Mesothelial cell of epicardium (in vitro differentiated cells): ENCODE data around the gene AGXT. TPM values are rescaled to one million over a fixed set of nuclear protein-coding genes. Genes with fewer than 3 reads are reported as not detected.
A peak's percentile ranks its signal among the peaks of the same experiment; 100 is the strongest.

Experiments used
- DNase-seq, 2 experiments: peaks; one replicate each; pipeline ENCODE4 v3.0.0; 2021; ENCODE audit warnings: low spot score in 2 of 2; ENCODE audit not compliant: unreplicated experiment in 2 of 2
- H3K27ac Mint-ChIP-seq: 2 replicates; pipeline ENCODE4 v1.8.0; 2021; ENCODE audit warnings: mixed read lengths
- H3K27me3 Mint-ChIP-seq: 2 replicates; pipeline ENCODE4 v1.8.0; 2021; ENCODE audit warnings: low read depth, mixed read lengths
- H3K36me3 Mint-ChIP-seq: 2 replicates; pipeline ENCODE4 v1.8.0; 2021; ENCODE audit warnings: mixed read lengths
- H3K4me1 Mint-ChIP-seq: 2 replicates; pipeline ENCODE4 v1.8.0; 2021; ENCODE audit warnings: mixed read lengths
- H3K4me3 Mint-ChIP-seq: 2 replicates; pipeline ENCODE4 v1.8.0; 2021; ENCODE audit warnings: mild to moderate bottlenecking, moderate library complexity, mixed read lengths
- H3K9me3 Mint-ChIP-seq: 2 replicates; pipeline ENCODE4 v1.8.0; 2021; ENCODE audit warnings: mixed read lengths
- CTCF ChIP-seq: fragments of 200-600 bp; sonication (generic); IDR thresholded peaks from one replicate; pipeline ENCODE4 v1.5.0; 2021; ENCODE audit warnings: antibody characterized with exemption; ENCODE audit not compliant: unreplicated experiment
- total RNA-seq: library from RNA; stranded (reverse); gene quantifications from 3 replicates; pipeline ENCODE4 v1.2.1, GENCODE V29; 2021

The AGXT gene
- total RNA-seq, 1 donor from 2014 or later, result not detected

DNA sequence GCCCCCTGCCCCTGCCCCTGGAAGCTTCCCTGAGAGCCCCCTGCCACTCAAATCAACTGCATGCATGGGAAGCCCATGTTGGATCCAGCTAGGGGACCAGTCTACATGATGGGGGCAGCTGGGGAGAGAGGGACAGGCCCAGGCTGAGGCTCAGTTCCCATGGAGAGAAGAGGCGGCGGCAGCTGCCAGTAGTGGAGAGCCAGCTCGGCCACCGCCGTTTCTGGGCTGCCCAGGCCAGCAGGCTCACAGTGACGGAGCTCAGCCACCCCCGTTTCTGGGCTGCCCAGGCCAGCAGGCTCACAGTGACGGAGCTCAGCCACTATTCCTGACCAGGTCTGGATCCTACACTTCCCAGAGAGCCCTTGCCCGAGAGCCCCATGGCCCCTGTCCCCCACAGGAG lies 23.7 kb downstream of the AGXT start:
- Mint-ChIP-seq H3K36me3 (no peaks in the 10 kb centered on the region), H3K27ac (no peak overlapping the region), H3K9me3 (no peaks in the 10 kb centered on the region), H3K27me3 (no peaks in the 10 kb centered on the region), H3K4me1 (peaks cover 15% of the 10 kb centered on the region), H3K4me3 (no peak overlapping the region)
- DNase-seq, result no peak
- TF ChIP-seq CTCF, result no peak

- no peak for DNase-seq
- no peaks in the 10 kb centered on the region for H3K27me3 Mint-ChIP-seq
- H3K9me3 Mint-ChIP-seq, result no peaks in the 10 kb centered on the region
- no peaks in the 10 kb centered on the region for H3K36me3 Mint-ChIP-seq
- no peak for TF ChIP-seq CTCF
- H3K27ac Mint-ChIP-seq, result no peak overlapping the region
- peaks cover 21% of the 10 kb centered on the region for H3K4me1 Mint-ChIP-seq
- no peak overlapping the region for H3K4me3 Mint-ChIP-seq
These were observed 24.3 kb downstream of the AGXT start for GRCh38 chr2:240892925-240893324.

DNA sequence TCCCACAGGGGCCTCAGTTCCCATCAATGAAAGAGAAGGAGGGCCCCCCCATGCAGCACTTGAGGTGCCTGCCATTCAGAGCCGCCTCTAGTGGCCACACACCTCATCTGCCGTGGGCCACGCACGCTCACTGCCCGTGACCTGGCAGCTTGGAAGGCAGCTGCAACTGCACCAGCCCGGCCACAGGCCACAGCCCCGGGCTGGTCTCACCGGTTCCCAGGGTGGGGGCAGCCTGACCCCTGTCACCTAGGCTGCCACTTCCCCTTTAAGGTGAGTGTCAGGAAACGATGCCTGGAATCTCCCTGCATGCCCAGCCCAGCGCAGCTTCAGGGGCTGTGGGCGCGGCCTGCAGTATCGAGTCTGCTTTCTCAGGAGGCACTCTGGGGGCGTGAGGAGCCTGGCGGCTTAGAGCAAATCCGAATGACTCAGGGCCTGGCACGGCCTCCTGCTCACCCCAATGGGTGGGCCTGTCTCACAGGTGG lies 24.8 kb downstream of the AGXT start:
- Mint-ChIP-seq H3K9me3 (no peaks in the 10 kb centered on the region), H3K36me3 (no peaks in the 10 kb centered on the region), H3K27me3 (no peaks in the 10 kb centered on the region), H3K4me3 (peak overlapping the region; percentile 49), H3K4me1 (peaks cover 22% of the 10 kb centered on the region), H3K27ac (peak overlapping the region; percentile 92)
- no peak for TF ChIP-seq CTCF
- peak in 1 of 2 experiments; percentile 73 for DNase-seq

- Mint-ChIP-seq H3K27ac (peak overlapping the region; percentile 92), H3K4me3 (no peak overlapping the region), H3K9me3 (no peaks in the 10 kb centered on the region), H3K4me1 (peaks cover 24% of the 10 kb centered on the region), H3K36me3 (no peaks in the 10 kb centered on the region), H3K27me3 (no peaks in the 10 kb centered on the region)
- TF ChIP-seq CTCF, result no peak
- no peak for DNase-seq
These were observed 25.4 kb downstream of the AGXT start for GRCh38 chr2:240894006-240894405.

GRCh38 chr2:240894836-240895558 lies 26.4 kb downstream of the AGXT start:
- Mint-ChIP-seq H3K36me3 (no peaks in the 10 kb centered on the region), H3K27ac (peak overlapping the region; percentile 47)

More at GRCh38 chr2:240894836-240895558, 26.4 kb downstream of the AGXT start:
- no peak for TF ChIP-seq CTCF
- DNase-seq, result no peak
- Mint-ChIP-seq H3K27me3 (no peaks in the 10 kb centered on the region), H3K4me3 (no peak overlapping the region), H3K9me3 (no peaks in the 10 kb centered on the region), H3K4me1 (peaks cover 24% of the 10 kb centered on the region)
